Adrenal gland (tissue), 5 donors: ENCODE measurements around the gene MRGPRE.

ENCODE experiments used
- POLR2A ChIP-seq, 2 donors: fragments of 450-650 bp; IDR thresholded peaks; one replicate each; pipeline ENCODE4 v1.6.1; 2017; ENCODE audit warnings: antibody characterized with exemption in 2 of 2, mild to moderate bottlenecking in 2 of 2, moderate library complexity in 1 of 2
- TF ChIP-seq, protein P1 (sequence below), 6 experiments: fragments of 450-650 bp in 4 of 6; fragments of 200-600 bp in 2 of 6; sonication (generic) in 1 of 6; IDR thresholded peaks; 1 replicate in 5 of 6; 2 replicates in 1 of 6; pipeline versions ENCODE4 v1.5.1 to v1.8.0; 2016 to 2021; ENCODE audit warnings: antibody characterized with exemption in 6 of 6, mild to moderate bottlenecking in 2 of 6, moderate library complexity in 1 of 6
- donor health status: DM: no; HTN: no; CAD: no.

DNA sequence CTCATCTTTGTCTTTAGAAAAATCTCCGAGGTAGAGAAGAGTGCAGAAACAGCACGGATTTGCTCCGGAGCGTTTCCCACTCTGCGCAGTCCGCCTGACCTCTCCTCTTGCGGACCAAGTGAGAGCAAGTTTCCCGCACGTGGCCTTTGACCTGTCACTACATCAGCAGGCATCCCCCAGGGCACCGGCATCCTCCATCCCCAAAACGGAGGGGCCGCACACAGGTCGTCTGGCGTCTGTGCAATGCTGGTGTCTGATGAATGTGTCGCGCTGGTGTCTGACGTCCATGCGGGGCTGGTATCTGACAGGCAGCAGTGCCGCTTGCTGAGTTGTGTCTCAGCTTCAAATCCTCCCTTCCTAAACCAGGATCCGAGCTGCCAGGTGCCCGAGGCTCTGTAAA lies 739 bp upstream of the MRGPRE start:
- TF ChIP-seq, protein P1, sequence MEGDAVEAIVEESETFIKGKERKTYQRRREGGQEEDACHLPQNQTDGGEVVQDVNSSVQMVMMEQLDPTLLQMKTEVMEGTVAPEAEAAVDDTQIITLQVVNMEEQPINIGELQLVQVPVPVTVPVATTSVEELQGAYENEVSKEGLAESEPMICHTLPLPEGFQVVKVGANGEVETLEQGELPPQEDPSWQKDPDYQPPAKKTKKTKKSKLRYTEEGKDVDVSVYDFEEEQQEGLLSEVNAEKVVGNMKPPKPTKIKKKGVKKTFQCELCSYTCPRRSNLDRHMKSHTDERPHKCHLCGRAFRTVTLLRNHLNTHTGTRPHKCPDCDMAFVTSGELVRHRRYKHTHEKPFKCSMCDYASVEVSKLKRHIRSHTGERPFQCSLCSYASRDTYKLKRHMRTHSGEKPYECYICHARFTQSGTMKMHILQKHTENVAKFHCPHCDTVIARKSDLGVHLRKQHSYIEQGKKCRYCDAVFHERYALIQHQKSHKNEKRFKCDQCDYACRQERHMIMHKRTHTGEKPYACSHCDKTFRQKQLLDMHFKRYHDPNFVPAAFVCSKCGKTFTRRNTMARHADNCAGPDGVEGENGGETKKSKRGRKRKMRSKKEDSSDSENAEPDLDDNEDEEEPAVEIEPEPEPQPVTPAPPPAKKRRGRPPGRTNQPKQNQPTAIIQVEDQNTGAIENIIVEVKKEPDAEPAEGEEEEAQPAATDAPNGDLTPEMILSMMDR (IDR thresholded peaks at IDR 0.05), result no peak
- no peak for TF ChIP-seq POLR2A (IDR thresholded peaks at IDR 0.05)
